Suppressor macrophage (primary cell): ENCODE data around the gene CPSF7.
"Not testable (repeated sequence)": the region's sequence is repeated elsewhere in the genome, so short reads cannot be mapped to it uniquely, and the experiment has no call there.

Experiments used
- DNase-seq, 4 experiments: peaks; one replicate each; pipeline ENCODE4 v3.0.0-alpha.2; 2020 to 2022

CPSF7 gene

GRCh38 chr11:61439615-61440014 is 9.8 kb upstream of the CPSF7 start:
- no peak for DNase-seq

- no peak for DNase-seq
Measured at GRCh38 chr11:61437496-61437895, 7.7 kb upstream of the CPSF7 start.

GRCh38 chr11:61430839-61431238 is 1.1 kb upstream of the CPSF7 start:
- not testable (repeated sequence) for DNase-seq

- DNase-seq, result peak; percentile 60 to 83 (median 68)
Measured at GRCh38 chr11:61429346-61429690, 457 bp downstream of the CPSF7 start.

- no peak for DNase-seq
Measured at GRCh38 chr11:61425367-61426131, 4.2 kb downstream of the CPSF7 start.

GRCh38 chr11:61422226-61422625 is 7.5 kb downstream of the CPSF7 start:
- DNase-seq, result peak in 2 of 4 experiments; percentile 33 to 52

GRCh38 chr11:61418136-61418535 is 11.6 kb downstream of the CPSF7 start:
- peak in 3 of 4 experiments; percentile 31 to 62 (median 44) for DNase-seq

GRCh38 chr11:61417670-61418069 is 12.1 kb downstream of the CPSF7 start:
- peak; percentile 56 to 89 (median 70) for DNase-seq

GRCh38 chr11:61416941-61417340 is 12.8 kb downstream of the CPSF7 start:
- no peak for DNase-seq

GRCh38 chr11:61415381-61415780 is 14.4 kb downstream of the CPSF7 start:
- no peak for DNase-seq

- DNase-seq, result no peak
Measured at GRCh38 chr11:61414547-61414946, 15.2 kb downstream of the CPSF7 start.

- no peak for DNase-seq
Measured at GRCh38 chr11:61413496-61413895, 16.3 kb downstream of the CPSF7 start.

GRCh38 chr11:61411589-61411988 is 18.2 kb downstream of the CPSF7 start:
- DNase-seq, result no peak

GRCh38 chr11:61406991-61407728 is 22.6 kb downstream of the CPSF7 start:
- no peak for DNase-seq

GRCh38 chr11:61406067-61406466 is 23.7 kb downstream of the CPSF7 start:
- no peak for DNase-seq

GRCh38 chr11:61404641-61405040 is 25.1 kb downstream of the CPSF7 start:
- DNase-seq, result no peak

GRCh38 chr11:61404103-61404502 is 25.7 kb downstream of the CPSF7 start:
- no peak for DNase-seq

GRCh38 chr11:61403658-61404057 is 26.1 kb downstream of the CPSF7 start:
- peak; percentile 36 to 71 (median 67) for DNase-seq

GRCh38 chr11:61401573-61401972 is 28.2 kb downstream of the CPSF7 start:
- DNase-seq, result no peak

GRCh38 chr11:61401173-61401572 is 28.6 kb downstream of the CPSF7 start:
- no peak for DNase-seq

GRCh38 chr11:61392981-61393595 is 36.7 kb downstream of the CPSF7 start:
- DNase-seq, result peak in 1 of 4 experiments; percentile 26

GRCh38 chr11:61390161-61390560 is 39.6 kb downstream of the CPSF7 start:
- no peak for DNase-seq
